NCI-H2029 treated with DMSO at 0.1 percent for 48 hours (cell line): Measurements from ENCODE around the gene TMEM207.
"Not testable (repeated sequence)": the region's sequence is repeated elsewhere in the genome, so short reads cannot be mapped to it uniquely, and the experiment has no call there.

Experiments used
- DNase-seq: peaks from one replicate; lab custom pipeline; 2025; lab: John Stamatoyannopoulos, UW

TMEM207 gene

GRCh38 chr3:190449801-190450200, at the start of gene TMEM207:
Gene TMEM207 (minus strand): TSS chr3:190449901. CDS start chr3:190449809, 92 bp downstream.
- no peak for DNase-seq

- DNase-seq, result no peak
Measured at GRCh38 chr3:190499122-190499521, 49.4 kb upstream of the TMEM207 start.

- no peak for DNase-seq
Measured at GRCh38 chr3:190498293-190498692, 48.6 kb upstream of the TMEM207 start.

- no peak for DNase-seq
Measured at GRCh38 chr3:190497811-190498210, 48.1 kb upstream of the TMEM207 start.

- no peak for DNase-seq
Measured at GRCh38 chr3:190496859-190497258, 47.2 kb upstream of the TMEM207 start.

GRCh38 chr3:190495796-190496195, 46.1 kb upstream of the TMEM207 start:
- no peak for DNase-seq

GRCh38 chr3:190495354-190495753, 45.7 kb upstream of the TMEM207 start:
- no peak for DNase-seq

- DNase-seq, result no peak
Measured at GRCh38 chr3:190494907-190495306, 45.2 kb upstream of the TMEM207 start.

- no peak for DNase-seq
Measured at GRCh38 chr3:190492966-190493365, 43.3 kb upstream of the TMEM207 start.

GRCh38 chr3:190492129-190492528, 42.4 kb upstream of the TMEM207 start:
- no peak for DNase-seq

- no peak for DNase-seq
Measured at GRCh38 chr3:190491533-190492054, 41.9 kb upstream of the TMEM207 start.

- DNase-seq, result no peak
Measured at GRCh38 chr3:190486908-190487607, 37.4 kb upstream of the TMEM207 start.

GRCh38 chr3:190486533-190486864, 36.8 kb upstream of the TMEM207 start:
- DNase-seq, result no peak

GRCh38 chr3:190485830-190486532, 36.3 kb upstream of the TMEM207 start:
- DNase-seq, result no peak

GRCh38 chr3:190481779-190482178, 32.1 kb upstream of the TMEM207 start:
- DNase-seq, result no peak

GRCh38 chr3:190473261-190473660, 23.6 kb upstream of the TMEM207 start:
- DNase-seq, result not testable (repeated sequence)

- DNase-seq, result no peak
Measured at GRCh38 chr3:190467922-190468321, 18.2 kb upstream of the TMEM207 start.

GRCh38 chr3:190458040-190458439, 8.3 kb upstream of the TMEM207 start:
- no peak for DNase-seq

GRCh38 chr3:190456770-190457169, 7.1 kb upstream of the TMEM207 start:
- no peak for DNase-seq

- no peak for DNase-seq
Measured at GRCh38 chr3:190455828-190456227, 6.1 kb upstream of the TMEM207 start.

GRCh38 chr3:190448256-190448655, 1.4 kb downstream of the TMEM207 start:
- no peak for DNase-seq

GRCh38 chr3:190446573-190447279, 3.0 kb downstream of the TMEM207 start:
- DNase-seq, result no peak
